DOHH2 (cell line): Measurements from ENCODE around the gene MRPS18A.

Experiments used
- EZH2phosphoT487 ChIP-seq: fragments of 200-600 bp; sonication (generic); IDR thresholded peaks from 2 replicates; pipeline ENCODE4 v1.6.1; 2017; ENCODE audit warnings: borderline replicate concordance, mild to moderate bottlenecking, antibody characterized with exemption, low read length, moderate library complexity, mixed read lengths
- TF ChIP-seq, protein P1 (sequence below): fragments of 200-600 bp; sonication (generic); IDR thresholded peaks from one replicate; pipeline ENCODE4 v1.5.1; 2014; ENCODE audit warnings: antibody characterized with exemption, mild to moderate bottlenecking, low read depth, low read length; ENCODE audit not compliant: poor library complexity, severe bottlenecking

GRCh38 chr6:43624786-43625288 is 62.8 kb downstream of the MRPS18A start:
- TF ChIP-seq, protein P1, sequence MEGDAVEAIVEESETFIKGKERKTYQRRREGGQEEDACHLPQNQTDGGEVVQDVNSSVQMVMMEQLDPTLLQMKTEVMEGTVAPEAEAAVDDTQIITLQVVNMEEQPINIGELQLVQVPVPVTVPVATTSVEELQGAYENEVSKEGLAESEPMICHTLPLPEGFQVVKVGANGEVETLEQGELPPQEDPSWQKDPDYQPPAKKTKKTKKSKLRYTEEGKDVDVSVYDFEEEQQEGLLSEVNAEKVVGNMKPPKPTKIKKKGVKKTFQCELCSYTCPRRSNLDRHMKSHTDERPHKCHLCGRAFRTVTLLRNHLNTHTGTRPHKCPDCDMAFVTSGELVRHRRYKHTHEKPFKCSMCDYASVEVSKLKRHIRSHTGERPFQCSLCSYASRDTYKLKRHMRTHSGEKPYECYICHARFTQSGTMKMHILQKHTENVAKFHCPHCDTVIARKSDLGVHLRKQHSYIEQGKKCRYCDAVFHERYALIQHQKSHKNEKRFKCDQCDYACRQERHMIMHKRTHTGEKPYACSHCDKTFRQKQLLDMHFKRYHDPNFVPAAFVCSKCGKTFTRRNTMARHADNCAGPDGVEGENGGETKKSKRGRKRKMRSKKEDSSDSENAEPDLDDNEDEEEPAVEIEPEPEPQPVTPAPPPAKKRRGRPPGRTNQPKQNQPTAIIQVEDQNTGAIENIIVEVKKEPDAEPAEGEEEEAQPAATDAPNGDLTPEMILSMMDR: no peak
- TF ChIP-seq EZH2phosphoT487: no peak
